Measurements from ENCODE around the gene CCSER1. TPM values are rescaled to one million over a fixed set of nuclear protein-coding genes. Genes with fewer than 3 reads are reported as not detected.
"Not testable (repeated sequence)": the region's sequence is repeated elsewhere in the genome, so short reads cannot be mapped to it uniquely, and the experiment has no call there.

CCSER1 gene
- total RNA-seq, 1 donor from 2014 or later: 94.5 TPM

DNA sequence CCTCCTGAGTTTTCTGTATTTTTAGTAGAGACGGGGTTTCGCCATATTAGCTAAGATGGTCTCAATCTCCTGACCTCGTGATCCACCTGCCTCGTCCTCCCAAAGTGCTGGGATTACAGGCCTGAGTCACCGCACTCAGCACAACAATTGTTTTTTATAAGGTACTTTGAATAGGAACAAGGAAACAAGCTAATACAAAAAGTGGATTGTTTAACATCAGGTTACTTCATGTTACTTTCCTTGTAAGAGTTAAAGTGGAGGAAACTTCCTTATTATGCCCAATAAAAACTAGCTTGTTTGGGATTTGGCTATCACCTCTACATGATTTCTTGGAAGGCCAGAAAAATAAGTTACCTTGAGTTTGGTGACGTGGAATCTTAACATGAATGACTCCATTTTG lies 698.7 kb downstream of the CCSER1 start:
- DNase-seq (ENCODE audit: low spot score): no peak

- DNase-seq (ENCODE audit: low spot score): no peak
Observed at GRCh38 chr4:90833706-90834105, 706.5 kb downstream of the CCSER1 start.

DNA sequence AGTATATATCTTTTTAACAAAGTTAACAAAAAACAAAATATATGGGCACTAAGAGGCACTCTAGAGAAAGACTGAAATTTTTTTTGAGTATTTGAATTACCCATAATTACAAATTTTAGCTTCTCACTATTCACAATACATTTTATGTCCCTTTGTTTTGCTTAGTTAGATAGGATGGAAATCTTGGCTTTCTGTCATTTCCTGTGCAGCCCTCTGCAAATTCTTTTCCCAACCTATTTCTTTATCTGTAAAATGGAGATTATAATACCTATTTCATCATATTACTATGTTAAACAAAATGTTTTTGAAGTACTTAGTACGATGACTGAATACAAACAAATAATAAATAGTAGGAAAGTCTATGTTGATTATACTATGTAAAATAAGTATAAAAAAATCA lies 710.0 kb downstream of the CCSER1 start:
- DNase-seq (ENCODE audit: low spot score): no peak

DNA sequence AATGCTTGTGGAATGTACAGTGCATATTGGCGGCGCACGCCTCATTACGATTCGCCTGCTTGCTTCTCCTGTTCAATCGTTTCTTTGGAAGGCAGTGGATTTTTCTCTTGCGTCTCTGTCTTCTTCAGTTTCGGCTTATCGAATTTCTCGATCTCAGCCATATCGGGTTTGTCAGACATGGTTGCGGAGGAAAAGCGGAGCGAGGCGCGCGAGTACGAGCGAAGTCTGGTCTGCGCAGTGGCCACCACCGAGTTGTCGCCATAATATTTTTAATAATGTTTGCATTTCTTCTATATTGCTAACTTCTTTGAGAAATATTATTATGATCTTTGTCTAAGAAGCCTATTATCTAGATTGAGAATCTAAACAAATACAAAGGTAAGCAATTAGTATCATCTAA lies 711.7 kb downstream of the CCSER1 start:
- not testable (repeated sequence) for DNase-seq (ENCODE audit: low spot score)

- DNase-seq (ENCODE audit: low spot score): no peak
Observed at GRCh38 chr4:90840291-90840690, 713.1 kb downstream of the CCSER1 start.

- DNase-seq (ENCODE audit: low spot score): no peak
Observed at GRCh38 chr4:90840828-90841227, 713.6 kb downstream of the CCSER1 start.

DNA sequence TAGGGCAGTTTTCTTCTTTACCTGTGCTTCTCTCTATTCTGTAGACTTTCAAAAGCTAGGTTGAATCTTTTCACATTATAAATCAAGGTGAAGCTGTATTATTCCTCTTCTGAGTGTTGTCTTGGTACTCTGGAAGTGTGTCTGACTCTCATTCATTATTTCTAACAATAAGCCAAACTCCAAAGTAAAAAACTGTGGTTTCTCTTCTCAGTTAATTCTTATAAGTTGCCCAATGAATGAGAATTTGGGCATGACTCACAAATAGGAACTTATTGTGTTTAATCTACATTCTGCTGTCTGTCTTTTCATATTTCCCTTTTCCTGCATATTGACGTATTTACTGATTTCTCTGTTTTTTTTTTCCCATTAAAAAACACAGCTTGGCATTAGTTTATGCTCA lies 714.5 kb downstream of the CCSER1 start:
- DNase-seq (ENCODE audit: low spot score): no peak

DNA sequence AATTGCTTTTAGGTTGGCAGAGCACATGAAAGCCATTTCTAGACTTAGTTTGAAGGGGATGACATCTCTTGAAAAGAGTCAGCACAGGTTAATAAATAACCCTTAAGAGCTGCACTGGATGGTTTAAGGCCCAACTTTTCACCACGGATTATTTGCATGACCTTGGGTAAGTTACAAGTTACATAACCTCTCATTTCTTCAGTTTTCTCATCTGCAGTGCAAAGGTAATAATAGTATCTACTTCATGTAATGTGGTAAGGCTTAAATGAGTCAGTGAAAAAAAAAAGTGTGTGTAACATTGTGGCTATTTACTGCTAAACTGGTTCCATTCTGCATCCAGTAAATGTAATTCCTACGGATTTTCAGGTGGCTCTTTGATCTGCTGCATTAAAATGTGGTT lies 715.8 kb downstream of the CCSER1 start:
- DNase-seq (ENCODE audit: low spot score): no peak

GRCh38 chr4:90844241-90844640 lies 717.0 kb downstream of the CCSER1 start:
- no peak for DNase-seq (ENCODE audit: low spot score)

DNA sequence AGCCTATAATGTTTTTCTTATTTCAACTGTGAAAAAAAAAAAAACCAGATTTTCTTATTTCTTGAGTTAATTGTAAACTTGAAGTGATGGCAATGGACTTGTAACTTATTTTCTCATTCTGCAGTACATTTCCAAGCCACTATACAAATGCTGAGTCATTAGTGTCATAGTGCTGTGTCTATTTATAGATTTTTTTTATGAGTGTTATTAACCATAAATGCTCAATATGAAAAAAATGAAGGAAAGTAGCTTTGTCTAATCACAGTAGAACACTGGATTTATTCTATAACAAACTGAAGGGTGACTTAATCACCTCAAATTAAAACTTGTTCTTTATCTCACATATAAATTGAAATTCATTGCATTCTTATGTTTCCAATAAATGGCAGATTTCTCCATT lies 718.6 kb downstream of the CCSER1 start:
- DNase-seq (ENCODE audit: low spot score): no peak

- DNase-seq (ENCODE audit: low spot score): no peak
Observed at GRCh38 chr4:90852237-90852636, 725.0 kb downstream of the CCSER1 start.

GRCh38 chr4:90855111-90855510 lies 727.9 kb downstream of the CCSER1 start:
- no peak for DNase-seq (ENCODE audit: low spot score)

DNA sequence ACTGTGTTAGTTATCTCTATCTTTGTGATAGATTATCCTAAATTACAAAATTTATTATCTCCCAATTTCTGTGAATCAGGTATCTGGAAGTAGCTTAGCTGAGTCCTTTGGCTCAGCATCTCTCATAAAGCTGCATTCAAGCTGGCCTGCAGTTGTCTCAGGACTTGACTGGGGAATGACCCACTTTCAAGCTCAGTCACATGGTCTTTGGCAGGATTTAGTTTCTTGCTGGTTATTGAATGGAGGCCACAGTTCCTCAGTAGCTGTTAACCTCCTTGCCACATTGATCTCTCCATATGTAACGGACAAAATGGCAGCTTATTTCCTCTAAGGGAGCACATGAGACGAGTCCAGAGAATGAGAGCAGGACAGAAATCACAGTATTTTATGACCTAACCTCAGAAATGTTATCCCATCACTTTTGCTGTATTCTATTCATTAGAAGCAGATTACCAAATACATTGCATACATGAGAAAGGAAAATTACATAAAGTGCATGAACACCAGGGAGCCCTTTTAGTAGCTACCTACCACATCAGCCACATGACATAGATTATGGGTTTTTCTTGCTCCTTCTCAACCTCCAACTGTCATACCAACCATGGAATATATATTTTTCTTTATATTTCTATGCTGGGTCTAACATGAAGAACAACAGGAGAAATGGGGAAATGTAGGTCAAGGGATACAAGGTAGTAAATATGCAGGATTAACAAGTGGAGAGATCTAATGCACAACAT lies 730.1 kb downstream of the CCSER1 start:
- no peak for DNase-seq (ENCODE audit: low spot score)

GRCh38 chr4:90875791-90876190 lies 748.6 kb downstream of the CCSER1 start:
- DNase-seq (ENCODE audit: low spot score): no peak

- no peak for DNase-seq (ENCODE audit: low spot score)
Observed at GRCh38 chr4:90876296-90876695, 749.1 kb downstream of the CCSER1 start.

DNA sequence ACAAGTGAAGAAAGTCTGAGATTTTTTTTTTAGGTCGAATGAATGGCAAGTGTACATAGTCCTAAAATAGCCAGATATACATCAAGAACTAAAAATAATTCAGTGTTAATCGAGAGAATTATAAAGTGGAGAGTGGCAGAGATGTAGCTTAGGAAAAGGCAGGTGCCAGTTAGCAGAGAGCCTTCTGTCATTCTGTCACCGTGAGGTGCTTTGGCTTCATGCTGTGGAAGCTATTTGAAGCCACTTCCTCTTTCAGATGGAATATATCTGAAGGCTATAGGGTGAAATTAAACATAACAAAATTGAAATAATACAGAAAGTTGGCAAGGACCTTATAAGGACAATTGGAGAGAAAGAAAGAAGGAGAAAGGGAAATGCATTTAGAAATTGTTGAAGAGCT lies 756.3 kb downstream of the CCSER1 start:
- DNase-seq (ENCODE audit: low spot score): no peak

DNA sequence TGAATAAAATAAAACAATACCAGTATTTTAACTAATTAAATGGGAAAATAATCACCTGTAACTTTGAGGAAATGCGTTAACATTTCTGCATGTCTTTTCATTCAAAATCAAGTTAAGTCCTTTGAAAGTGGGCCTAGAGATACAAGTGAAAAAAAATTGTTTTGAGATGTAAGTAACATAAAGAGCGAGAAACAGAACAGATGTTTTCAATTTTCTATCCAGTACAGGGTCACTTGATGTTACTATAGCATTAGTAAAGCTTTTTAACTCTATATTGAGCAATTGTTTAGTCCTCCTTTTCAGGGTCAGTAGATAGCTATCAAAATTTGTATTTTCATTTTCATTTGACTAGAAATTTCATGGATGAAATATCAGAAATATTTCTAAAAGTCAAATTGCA lies 761.4 kb downstream of the CCSER1 start:
- no peak for DNase-seq (ENCODE audit: low spot score)

DNA sequence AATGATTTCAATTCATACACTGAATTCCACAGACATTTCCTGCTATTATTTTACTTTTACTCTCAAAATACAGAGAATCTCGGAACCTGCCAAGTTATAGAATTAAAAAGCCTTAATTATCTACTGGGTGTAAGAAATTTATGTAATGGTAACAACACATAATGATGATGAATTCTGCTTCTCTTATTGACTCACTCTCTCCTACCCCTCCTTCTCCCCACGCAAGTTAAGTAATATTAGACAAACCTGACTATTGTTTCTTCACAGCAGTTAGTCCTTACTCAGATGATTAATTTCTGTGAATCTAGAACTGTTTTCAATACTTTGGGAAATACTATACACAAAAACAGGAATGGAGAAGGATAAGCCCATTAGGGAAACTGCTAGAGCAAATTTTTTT lies 762.0 kb downstream of the CCSER1 start:
- no peak for DNase-seq (ENCODE audit: low spot score)

DNA sequence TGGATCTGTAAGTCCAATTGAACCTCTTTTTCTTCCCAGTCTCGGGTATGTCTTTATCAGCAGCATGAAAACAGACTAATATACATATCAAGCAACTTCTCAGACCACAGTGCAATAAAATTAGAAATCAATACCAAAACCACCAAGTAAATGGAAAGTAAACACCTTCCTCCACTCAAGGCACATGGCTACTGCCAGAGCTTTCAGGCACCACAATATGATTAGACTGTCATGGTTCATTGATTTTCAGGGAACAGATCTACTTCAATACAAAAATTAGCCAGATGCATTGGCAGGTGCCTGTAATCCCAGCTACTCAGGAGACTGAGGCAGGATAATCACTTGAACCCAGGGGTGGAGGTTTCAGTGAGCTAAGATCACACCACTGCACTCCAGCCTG lies 776.2 kb downstream of the CCSER1 start:
- not testable (repeated sequence) for DNase-seq (ENCODE audit: low spot score)

DNA sequence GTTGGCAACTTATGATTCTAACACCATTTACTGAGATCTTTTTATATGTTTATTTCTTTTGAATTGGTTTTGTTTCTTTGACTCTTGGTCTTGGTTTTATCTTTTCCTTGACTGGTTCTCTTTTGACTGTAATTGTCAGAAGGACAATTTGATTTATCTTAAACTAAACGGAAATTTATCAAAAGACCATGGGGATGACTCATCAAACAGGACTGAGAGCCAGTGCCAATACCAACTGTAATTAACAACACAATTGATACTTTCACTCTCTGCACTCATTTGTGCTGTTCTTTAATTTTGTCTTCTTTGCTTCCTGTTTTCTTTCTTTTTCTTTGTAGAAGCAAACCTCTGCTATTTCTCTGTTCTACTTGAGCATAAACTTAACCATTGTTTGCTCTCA lies 776.8 kb downstream of the CCSER1 start:
- DNase-seq (ENCODE audit: low spot score): no peak

DNA sequence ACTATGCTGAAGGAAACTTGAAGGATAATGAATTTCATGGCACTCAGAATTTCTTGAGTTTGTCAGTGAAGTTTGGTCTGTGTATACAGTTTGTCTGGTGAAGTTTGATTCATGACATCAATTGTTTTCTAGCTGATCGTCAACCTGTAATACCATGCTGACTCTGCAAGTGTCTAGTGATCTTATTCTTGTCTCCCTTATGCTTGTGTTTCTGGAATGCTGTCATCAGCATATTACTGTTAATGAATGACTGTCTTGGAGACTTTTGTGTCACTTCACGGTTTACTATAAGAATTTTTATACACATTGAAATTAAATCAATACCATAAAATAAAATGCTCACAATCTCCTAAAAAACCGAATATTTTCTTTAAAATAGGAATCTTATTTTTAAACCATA lies 779.0 kb downstream of the CCSER1 start:
- DNase-seq (ENCODE audit: low spot score): no peak

- DNase-seq (ENCODE audit: low spot score): not testable (repeated sequence)
Observed at GRCh38 chr4:90911724-90912434, 784.7 kb downstream of the CCSER1 start.

- DNase-seq (ENCODE audit: low spot score): no peak
Observed at GRCh38 chr4:90922174-90922573, 795.0 kb downstream of the CCSER1 start.

DNA sequence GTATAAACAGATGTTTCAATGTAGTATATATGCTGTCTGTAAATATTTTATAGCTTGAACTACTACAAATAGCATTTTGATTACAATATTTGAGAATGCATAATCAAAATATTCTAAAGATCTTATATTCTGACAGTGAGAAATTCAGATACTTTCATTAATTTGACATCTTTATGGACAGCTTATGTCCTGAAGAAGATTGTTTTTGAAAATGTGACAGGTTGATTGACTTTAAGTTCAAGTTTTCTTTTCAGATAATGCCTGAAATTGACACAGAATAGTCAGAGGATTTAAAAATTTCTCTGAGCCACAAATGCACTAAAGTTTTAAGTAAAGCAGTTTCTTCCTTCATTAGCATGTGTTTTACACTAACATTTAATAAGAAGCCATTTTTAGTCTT lies 799.8 kb downstream of the CCSER1 start:
- no peak for DNase-seq (ENCODE audit: low spot score)

Measured in ureter (tissue), 1 donor.